ENCODE data around the gene ABHD5. TPM values are rescaled to one million over a fixed set of nuclear protein-coding genes. Genes with fewer than 3 reads are reported as not detected.

The ABHD5 gene
- total RNA-seq, 2 experiments from 2014 or later: 13.0 to 13.9 TPM

DNA sequence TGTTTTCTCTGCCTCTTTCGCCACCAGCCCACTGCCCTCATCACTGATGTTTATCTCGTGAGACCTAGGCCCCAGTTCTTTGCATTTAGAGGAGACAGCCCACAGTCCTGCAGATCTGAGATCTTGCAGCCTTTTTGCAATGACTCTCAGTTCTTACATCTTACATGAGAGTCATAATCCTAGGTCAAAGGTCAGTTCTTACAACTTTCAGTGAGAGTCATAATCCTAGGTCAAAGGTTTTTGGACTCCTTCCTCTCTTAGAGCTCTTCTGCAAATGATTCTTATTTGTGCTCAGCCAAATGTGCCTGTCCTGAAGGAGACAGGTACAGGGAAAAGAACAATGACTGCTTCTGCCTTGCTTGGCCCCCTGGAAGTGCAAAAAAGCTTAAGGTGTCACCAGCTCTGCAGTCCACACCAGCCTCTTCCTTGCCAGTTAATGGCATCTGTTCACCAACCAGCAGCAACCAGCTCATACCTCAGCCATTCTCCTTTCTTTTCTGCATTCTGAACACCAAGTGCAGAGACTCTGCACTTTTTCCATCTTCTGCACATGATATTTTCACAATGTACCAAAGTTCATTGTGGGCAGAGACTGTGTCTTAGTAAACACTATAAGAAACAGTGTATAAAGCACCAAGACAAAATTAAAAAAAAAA is 67.1 kb downstream of the ABHD5 start:
- Mint-ChIP-seq H3K36me3 (ENCODE audit: low read depth) (peaks cover 2% of the 10 kb centered on the region), H3K4me3 (no peak overlapping the region), H3K27me3 (no peaks in the 10 kb centered on the region), H3K9me3 (peaks cover 2% of the 10 kb centered on the region), H3K27ac (peak overlapping the region; percentile 72), H3K4me1 (peaks cover 39% of the 10 kb centered on the region)
- DNase-seq: no peak
- ChIA-PET POLR2A (no interaction called here), CTCF (interaction anchor here (0.6 to 1.0 kb wide), 5 partner anchors 11 to 576 kb away, joined by 3 to 4 read pairs (median 3); no protein-coding TSS in a partner anchor)

DNA sequence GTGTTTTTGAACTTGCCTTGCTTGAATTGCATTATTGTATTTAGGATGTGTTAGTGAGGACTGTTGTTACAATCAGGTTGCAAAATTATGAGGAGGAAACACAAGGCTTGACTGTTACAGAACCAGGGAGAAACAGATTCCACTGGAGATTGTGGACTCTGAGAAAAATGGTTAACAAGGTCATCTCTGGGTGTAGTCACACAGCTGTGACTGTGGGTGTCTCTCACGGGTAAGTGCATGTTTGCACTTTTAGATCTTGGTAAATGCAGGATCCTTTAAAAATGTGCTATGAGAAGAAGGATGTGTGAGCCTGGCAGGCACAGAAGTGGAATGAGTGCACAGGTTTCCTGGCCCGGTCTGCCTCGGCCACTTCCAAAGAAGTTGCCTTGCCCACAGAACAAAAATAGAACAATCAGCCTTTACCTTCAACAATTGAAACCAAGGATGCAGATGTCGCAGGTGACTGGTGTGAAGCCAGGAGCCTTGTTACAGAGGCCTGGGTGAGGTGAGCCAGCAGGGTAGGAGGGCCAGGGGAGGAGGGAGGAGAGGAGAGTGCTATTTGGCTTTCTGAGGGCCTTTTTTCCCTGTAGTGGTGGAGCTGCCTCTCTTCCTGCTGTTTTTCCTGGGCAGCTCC is 68.0 kb downstream of the ABHD5 start:
- peaks cover 2% of the 10 kb centered on the region for H3K36me3 Mint-ChIP-seq (ENCODE audit: low read depth)
- no peak overlapping the region for H3K27ac Mint-ChIP-seq
- no peak for DNase-seq
- ChIA-PET POLR2A (no interaction called here), CTCF (interaction anchor here (0.7 to 1.8 kb wide), 3 partner anchors 10 to 176 kb away, joined by 3 to 6 read pairs (median 3); no protein-coding TSS in a partner anchor)
- H3K4me1 Mint-ChIP-seq: peaks cover 39% of the 10 kb centered on the region
- no peak overlapping the region for H3K4me3 Mint-ChIP-seq
- H3K27me3 Mint-ChIP-seq: no peaks in the 10 kb centered on the region
- peaks cover 2% of the 10 kb centered on the region for H3K9me3 Mint-ChIP-seq

DNA sequence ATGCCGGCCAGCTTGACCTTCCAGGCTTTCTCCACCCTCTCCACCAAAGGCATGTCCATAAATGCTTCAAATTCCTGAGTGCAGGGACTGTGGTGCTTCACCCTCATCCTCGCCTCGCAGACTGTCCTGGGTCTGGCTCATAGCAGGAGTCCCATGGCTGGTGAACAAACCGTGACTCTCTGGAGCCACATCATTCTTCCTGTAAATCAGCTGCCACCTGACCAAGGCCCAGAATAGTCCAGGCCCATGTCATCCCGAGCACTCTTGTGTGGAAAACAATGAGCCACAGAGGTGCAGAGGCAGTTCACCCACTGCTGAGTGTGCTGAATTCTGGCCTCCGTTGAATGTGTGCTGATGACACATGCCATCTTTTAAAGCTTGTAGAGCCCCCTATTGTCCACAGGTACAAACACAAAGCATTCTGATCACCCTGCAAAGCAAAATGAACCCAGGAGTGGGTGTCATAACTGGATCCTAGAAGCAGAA is 68.6 kb downstream of the ABHD5 start:
- peaks cover 39% of the 10 kb centered on the region for H3K4me1 Mint-ChIP-seq
- no peaks in the 10 kb centered on the region for H3K27me3 Mint-ChIP-seq
- peaks cover 2% of the 10 kb centered on the region for H3K36me3 Mint-ChIP-seq (ENCODE audit: low read depth)
- ChIA-PET CTCF (interaction anchor here (1.8 kb wide), 1 partner anchor 10 kb away, joined by 6 read pairs; no protein-coding TSS in a partner anchor), POLR2A (no interaction called here)
- H3K9me3 Mint-ChIP-seq: peaks cover 2% of the 10 kb centered on the region
- peak; percentile 11 for DNase-seq
- peak overlapping the region; percentile 32 for H3K27ac Mint-ChIP-seq
- H3K4me3 Mint-ChIP-seq: no peak overlapping the region

DNA sequence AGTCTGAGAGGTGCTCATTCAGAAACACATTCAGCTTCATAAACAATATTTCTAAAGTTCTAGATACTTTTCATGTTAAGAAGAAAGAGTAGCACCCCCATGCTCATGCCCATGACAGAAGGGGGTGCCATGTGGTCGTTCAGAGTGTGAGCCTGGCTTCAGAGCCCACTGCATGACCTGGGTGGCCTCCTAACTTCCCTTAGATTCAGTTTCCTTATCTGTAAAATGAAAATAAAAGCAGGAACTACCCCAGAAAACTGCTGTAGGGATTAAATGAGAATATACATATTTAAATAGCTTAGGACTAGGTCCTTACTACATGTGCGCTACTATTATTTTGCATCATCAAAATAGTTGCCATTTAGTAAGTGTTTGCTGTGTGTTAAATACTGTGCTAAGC is 69.2 kb downstream of the ABHD5 start:
- H3K4me1 Mint-ChIP-seq: peaks cover 36% of the 10 kb centered on the region
- no peaks in the 10 kb centered on the region for H3K27me3 Mint-ChIP-seq
- peaks cover 2% of the 10 kb centered on the region for H3K36me3 Mint-ChIP-seq (ENCODE audit: low read depth)
- H3K27ac Mint-ChIP-seq: no peak overlapping the region
- H3K4me3 Mint-ChIP-seq: no peak overlapping the region
- DNase-seq: no peak
- ChIA-PET CTCF (interaction anchor here (1.8 kb wide), 1 partner anchor 9 kb away, joined by 6 read pairs; no protein-coding TSS in a partner anchor), POLR2A (no interaction called here)
- H3K9me3 Mint-ChIP-seq: peaks cover 2% of the 10 kb centered on the region

DNA sequence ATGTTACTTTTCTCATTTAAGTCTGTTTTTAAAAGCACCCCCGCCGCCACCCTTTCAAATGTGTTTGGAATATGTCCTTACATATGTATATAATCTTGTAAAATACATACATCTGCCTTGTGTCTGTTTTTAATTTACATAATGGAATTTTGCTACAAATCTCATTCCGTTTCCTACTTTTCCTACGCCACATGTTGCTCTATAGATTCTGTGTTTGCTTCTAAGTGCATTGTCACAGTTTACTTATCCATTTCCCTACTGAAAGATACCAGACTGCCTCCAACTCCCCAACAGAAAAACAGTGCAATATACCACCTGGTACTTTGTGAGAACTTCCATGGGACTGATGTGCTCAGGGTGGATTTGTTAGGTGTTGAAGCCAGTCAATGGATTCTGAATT is 70.2 kb downstream of the ABHD5 start:
- ChIA-PET CTCF (interaction anchor here (0.7 kb wide), 1 partner anchor 28 kb away, joined by 3 read pairs; no protein-coding TSS in a partner anchor), POLR2A (no interaction called here)
- peaks cover 26% of the 10 kb centered on the region for H3K4me1 Mint-ChIP-seq
- no peak for DNase-seq
- peaks cover 2% of the 10 kb centered on the region for H3K9me3 Mint-ChIP-seq
- H3K27ac Mint-ChIP-seq: no peak overlapping the region
- no peak overlapping the region for H3K4me3 Mint-ChIP-seq
- H3K27me3 Mint-ChIP-seq: peaks cover under 1% of the 10 kb centered on the region
- peaks cover 2% of the 10 kb centered on the region for H3K36me3 Mint-ChIP-seq (ENCODE audit: low read depth)

DNA sequence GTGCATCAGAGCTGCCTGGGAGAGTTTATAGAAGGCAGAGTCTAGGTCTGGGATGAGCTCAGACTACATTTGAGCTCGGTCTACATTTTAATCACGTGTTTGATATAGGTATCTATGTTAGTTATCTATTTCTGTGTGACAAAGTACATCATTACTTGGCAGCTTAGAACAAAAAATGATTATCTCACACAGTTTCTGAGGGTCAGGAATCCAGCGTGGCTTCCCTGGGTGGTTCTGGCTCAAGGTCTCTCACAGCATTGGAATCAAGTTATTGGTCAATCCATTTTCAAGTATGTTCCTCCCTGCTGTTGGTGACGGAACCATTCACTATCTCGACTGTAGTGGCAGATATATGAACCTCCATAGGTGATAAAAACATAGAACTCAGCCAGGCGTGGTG is 71.7 kb downstream of the ABHD5 start:
- ChIA-PET CTCF (interaction anchor here (1.1 kb wide), 1 partner anchor 66 kb away, joined by 3 read pairs; no protein-coding TSS in a partner anchor), POLR2A (no interaction called here)
- H3K4me1 Mint-ChIP-seq: peaks cover 17% of the 10 kb centered on the region
- peaks cover 8% of the 10 kb centered on the region for H3K27me3 Mint-ChIP-seq
- no peaks in the 10 kb centered on the region for H3K36me3 Mint-ChIP-seq (ENCODE audit: low read depth)
- H3K9me3 Mint-ChIP-seq: no peaks in the 10 kb centered on the region
- no peak overlapping the region for H3K4me3 Mint-ChIP-seq
- no peak overlapping the region for H3K27ac Mint-ChIP-seq
- no peak for DNase-seq

DNA sequence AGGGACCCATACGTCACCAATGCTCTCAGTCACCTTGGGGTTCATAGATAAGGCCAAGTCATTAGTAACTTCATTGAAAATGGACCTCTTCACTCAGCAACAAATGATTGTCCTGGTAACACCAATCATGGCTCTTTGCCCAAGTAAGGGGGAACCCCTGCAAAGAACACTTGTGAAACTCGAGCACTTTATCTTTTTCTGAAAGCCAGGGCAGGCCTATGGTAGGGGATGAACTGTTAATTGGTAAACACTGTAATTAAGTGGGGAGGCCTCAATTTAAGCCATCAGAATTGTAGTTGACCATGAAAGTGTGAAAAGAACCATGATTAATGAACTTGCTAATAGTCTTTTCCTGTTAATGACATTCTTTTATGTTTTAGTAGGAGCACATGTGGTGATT is 73.3 kb downstream of the ABHD5 start:
- H3K27ac Mint-ChIP-seq: no peak overlapping the region
- CTCF ChIA-PET: no interaction called here
- no peaks in the 10 kb centered on the region for H3K36me3 Mint-ChIP-seq (ENCODE audit: low read depth)
- POLR2A ChIA-PET: no interaction called here
- H3K9me3 Mint-ChIP-seq: no peaks in the 10 kb centered on the region
- peaks cover 7% of the 10 kb centered on the region for H3K4me1 Mint-ChIP-seq
- peaks cover 15% of the 10 kb centered on the region for H3K27me3 Mint-ChIP-seq
- H3K4me3 Mint-ChIP-seq: no peak overlapping the region
- DNase-seq: no peak

DNA sequence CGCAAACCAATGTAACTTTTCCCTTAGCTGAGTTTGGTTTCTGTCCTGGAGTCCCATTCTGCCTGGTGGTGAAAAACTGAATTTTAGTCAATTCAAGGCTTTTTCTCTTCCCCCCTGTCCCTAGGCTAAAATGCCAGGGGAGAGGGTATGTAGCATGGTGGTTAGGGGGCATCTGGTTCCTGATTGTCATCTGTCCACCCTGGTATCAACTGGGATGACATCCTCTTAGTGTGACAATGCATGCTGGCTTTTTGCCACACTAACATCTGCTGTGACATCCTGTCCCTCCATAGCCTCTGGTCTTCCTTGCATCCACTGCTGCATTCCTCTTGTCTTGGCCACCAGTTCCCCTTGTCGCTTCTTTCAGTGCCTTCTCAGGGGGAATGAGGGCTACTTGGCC is 73.7 kb downstream of the ABHD5 start:
- CTCF ChIA-PET: no interaction called here

DNA sequence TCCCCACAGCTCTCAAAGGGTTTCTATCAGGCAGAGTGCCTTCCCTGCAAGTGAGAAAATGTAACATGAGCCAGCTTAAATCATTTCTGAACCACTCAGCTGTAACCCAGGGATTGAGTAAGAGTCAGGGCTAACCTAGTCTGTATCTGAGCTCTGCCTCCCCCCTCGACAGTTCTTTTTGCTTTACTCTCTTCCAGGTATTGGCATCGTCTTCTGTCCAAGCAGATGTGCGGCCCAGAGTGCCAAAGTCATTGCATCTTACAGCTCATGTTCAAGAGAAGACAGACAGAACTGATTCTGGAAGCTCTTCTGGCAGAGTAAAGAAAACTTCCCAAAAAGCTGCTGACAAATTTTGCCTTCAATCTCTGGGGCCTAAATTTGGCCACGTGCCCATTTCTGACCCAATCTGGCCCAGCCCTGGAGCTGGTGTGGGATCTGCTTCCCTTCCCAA is 74.8 kb downstream of the ABHD5 start:
- H3K4me1 Mint-ChIP-seq: peaks cover 12% of the 10 kb centered on the region
- no peaks in the 10 kb centered on the region for H3K36me3 Mint-ChIP-seq (ENCODE audit: low read depth)
- no peak overlapping the region for H3K27ac Mint-ChIP-seq
- H3K9me3 Mint-ChIP-seq: no peaks in the 10 kb centered on the region
- H3K4me3 Mint-ChIP-seq: no peak overlapping the region
- DNase-seq: no peak
- CTCF ChIA-PET: no interaction called here
- POLR2A ChIA-PET: no interaction called here
- H3K27me3 Mint-ChIP-seq: peaks cover 15% of the 10 kb centered on the region

More for the DNA sequence above, 73.7 kb downstream of the ABHD5 start:
- POLR2A ChIA-PET: no interaction called here
- Mint-ChIP-seq H3K4me3 (no peak overlapping the region), H3K27ac (no peak overlapping the region), H3K9me3 (no peaks in the 10 kb centered on the region), H3K36me3 (ENCODE audit: low read depth) (no peaks in the 10 kb centered on the region), H3K27me3 (peaks cover 15% of the 10 kb centered on the region), H3K4me1 (peaks cover 7% of the 10 kb centered on the region)
- DNase-seq: no peak

DNA sequence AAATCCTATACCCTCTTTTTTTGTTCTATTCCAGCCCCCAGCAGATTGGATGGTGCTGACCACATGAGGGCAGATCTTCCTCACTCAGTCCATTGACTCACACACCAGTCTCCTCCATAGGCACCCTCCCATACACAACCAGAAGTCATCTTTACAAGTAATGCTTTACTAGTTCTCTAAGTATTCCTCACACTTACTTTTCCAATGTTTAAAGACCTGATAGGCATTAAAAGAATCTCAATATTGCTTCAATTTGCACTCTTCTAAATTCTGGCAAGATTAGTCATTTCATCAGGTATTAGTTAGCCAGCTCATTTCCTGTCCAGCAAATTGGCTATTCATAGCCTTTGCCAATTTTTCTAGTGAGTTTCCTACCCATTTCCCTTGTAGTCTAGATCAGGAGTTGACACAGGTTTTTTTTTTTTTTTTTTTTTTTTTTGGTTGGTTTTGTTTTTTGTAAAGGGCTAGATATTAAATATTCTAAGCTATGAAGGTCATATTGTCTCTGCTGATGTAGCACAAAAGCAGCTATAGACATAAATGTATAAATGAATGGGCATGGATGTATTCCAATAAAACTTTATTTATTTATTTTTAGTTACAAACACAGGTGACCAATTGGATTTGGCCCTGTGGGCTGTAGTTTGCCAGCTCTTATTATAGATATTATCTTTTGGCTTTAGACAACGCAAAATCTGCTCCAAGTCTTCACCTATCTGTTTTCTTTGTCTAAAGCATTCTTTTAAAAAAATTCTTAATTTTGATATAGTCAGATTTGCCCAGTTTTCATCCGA is 76.1 kb downstream of the ABHD5 start:
- ChIA-PET CTCF (interaction anchor here (0.6 kb wide), 2 partner anchors 33 to 311 kb away, joined by 3 read pairs; no protein-coding TSS in a partner anchor), POLR2A (no interaction called here)
- Mint-ChIP-seq H3K27me3 (peaks cover 15% of the 10 kb centered on the region), H3K9me3 (no peaks in the 10 kb centered on the region), H3K36me3 (ENCODE audit: low read depth) (no peaks in the 10 kb centered on the region), H3K27ac (no peak overlapping the region), H3K4me3 (no peak overlapping the region), H3K4me1 (peaks cover 16% of the 10 kb centered on the region)
- DNase-seq: no peak

DNA sequence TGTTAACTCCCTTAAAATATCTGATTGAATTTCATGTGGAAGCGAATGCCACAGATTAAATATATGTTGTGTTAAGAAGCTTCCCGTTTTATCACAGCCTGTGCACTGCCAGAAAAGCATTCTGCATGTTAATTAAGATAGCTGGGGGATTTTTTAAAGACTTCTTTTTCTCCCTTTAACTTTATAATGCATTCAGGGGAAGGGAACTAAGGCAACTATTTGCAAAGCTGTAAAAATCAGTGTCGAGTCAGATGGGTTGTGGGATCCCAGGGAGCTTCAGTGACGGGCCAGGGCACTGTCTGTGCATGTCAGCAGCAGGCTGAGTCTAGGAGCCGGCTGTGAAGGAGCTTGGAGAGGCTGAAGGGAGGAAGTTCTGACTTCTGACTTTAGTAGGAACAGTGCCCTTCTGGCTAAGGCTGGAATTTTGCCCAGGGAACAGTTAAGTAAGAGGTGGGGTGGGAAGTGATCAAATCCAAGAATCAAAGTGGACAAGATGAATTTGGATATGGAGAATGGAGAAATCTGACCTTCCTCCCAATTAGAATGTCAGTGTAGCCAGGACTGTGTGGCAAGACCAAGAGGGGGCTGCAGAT is 77.7 kb downstream of the ABHD5 start:
- POLR2A ChIA-PET: no interaction called here
- H3K27me3 Mint-ChIP-seq: peaks cover 17% of the 10 kb centered on the region
- H3K4me3 Mint-ChIP-seq: no peak overlapping the region
- H3K4me1 Mint-ChIP-seq: peaks cover 16% of the 10 kb centered on the region
- H3K27ac Mint-ChIP-seq: no peak overlapping the region
- DNase-seq: no peak
- H3K9me3 Mint-ChIP-seq: no peaks in the 10 kb centered on the region
- CTCF ChIA-PET: interaction anchor here (1.3 to 1.8 kb wide), 4 partner anchors 9 to 24 kb away, joined by 3 to 6 read pairs (median 4); no protein-coding TSS in a partner anchor
- no peaks in the 10 kb centered on the region for H3K36me3 Mint-ChIP-seq (ENCODE audit: low read depth)

DNA sequence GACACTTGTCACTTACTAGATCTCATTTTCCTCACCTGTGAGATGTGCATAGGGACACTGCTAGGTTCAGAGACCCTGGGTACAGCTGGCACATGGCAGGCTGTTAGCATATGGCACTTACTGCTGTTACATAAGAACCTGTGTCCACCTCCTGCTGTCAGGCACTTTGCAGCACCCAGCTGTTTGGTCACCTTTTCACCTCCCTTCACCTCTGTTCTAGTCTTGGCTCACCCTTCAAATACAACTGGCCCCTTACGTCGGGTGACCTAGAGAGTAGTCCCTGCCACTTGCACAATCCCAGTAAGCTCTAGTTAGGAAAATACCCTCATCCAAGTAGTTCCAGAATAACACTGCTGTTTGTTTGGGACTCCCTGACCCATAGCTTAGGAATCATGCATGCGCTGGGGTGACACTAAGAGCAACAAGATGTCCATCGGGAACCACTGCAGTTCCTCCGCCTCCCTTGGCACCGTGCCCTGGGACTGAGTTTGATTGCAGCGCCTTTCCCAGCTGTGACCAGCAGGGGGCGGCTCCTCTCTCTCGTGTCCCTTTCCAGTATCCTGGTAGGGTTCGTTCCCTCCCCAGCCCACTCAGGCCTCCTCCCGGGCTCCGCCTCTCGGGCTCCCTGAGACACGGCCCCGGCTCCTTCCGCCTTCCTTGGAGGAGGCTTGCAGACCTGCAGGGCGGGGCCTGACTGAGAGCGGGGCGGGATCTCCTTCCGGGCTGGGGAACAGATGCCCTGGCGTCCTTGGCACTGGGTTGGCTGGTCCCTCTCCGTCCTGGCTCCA is 78.6 kb downstream of the ABHD5 start:
- peaks cover 17% of the 10 kb centered on the region for H3K27me3 Mint-ChIP-seq
- POLR2A ChIA-PET: no interaction called here
- H3K9me3 Mint-ChIP-seq: no peaks in the 10 kb centered on the region
- H3K36me3 Mint-ChIP-seq (ENCODE audit: low read depth): no peaks in the 10 kb centered on the region
- CTCF ChIA-PET: interaction anchor here (1.0 to 1.8 kb wide), 5 partner anchors 10 to 23 kb away, joined by 3 to 6 read pairs (median 3); no protein-coding TSS in a partner anchor
- DNase-seq: peak; percentile 73
- no peak overlapping the region for H3K27ac Mint-ChIP-seq
- peaks cover 18% of the 10 kb centered on the region for H3K4me1 Mint-ChIP-seq
- H3K4me3 Mint-ChIP-seq: no peak overlapping the region
